ENCODE data around the gene IL4R. TPM values are rescaled to one million over a fixed set of nuclear protein-coding genes. Genes with fewer than 3 reads are reported as not detected.

IL4R gene
- total and polyA plus RNA-seq, 2 of the 13 experiments (the other 11 are each of a cell fraction or from before 2014, with no cell fraction given), result 15.9 to 49.6 TPM

- TF ChIP-seq, protein P1, sequence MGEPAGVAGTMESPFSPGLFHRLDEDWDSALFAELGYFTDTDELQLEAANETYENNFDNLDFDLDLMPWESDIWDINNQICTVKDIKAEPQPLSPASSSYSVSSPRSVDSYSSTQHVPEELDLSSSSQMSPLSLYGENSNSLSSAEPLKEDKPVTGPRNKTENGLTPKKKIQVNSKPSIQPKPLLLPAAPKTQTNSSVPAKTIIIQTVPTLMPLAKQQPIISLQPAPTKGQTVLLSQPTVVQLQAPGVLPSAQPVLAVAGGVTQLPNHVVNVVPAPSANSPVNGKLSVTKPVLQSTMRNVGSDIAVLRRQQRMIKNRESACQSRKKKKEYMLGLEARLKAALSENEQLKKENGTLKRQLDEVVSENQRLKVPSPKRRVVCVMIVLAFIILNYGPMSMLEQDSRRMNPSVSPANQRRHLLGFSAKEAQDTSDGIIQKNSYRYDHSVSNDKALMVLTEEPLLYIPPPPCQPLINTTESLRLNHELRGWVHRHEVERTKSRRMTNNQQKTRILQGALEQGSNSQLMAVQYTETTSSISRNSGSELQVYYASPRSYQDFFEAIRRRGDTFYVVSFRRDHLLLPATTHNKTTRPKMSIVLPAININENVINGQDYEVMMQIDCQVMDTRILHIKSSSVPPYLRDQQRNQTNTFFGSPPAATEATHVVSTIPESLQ (CRISPR knock-in tag; conservative IDR thresholded peaks at IDR 0.05), result 0 out of 2 replicates have a peak, but pooled peaks have one; percentile 13
- TF ChIP-seq, protein P2, sequence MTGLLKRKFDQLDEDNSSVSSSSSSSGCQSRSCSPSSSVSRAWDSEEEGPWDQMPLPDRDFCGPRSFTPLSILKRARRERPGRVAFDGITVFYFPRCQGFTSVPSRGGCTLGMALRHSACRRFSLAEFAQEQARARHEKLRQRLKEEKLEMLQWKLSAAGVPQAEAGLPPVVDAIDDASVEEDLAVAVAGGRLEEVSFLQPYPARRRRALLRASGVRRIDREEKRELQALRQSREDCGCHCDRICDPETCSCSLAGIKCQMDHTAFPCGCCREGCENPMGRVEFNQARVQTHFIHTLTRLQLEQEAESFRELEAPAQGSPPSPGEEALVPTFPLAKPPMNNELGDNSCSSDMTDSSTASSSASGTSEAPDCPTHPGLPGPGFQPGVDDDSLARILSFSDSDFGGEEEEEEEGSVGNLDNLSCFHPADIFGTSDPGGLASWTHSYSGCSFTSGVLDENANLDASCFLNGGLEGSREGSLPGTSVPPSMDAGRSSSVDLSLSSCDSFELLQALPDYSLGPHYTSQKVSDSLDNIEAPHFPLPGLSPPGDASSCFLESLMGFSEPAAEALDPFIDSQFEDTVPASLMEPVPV (CRISPR knock-in tag; IDR thresholded peaks at IDR 0.05), result peak; percentile 91
- TF ChIP-seq ARHGAP35 (CRISPR knock-in tag; IDR thresholded peaks at IDR 0.05; ENCODE audit: borderline replicate concordance) (no peak), ATF5 (CRISPR knock-in tag; IDR thresholded peaks at IDR 0.05; ENCODE audit: low read depth) (no peak), TBX2 (CRISPR knock-in tag; IDR thresholded peaks at IDR 0.05; ENCODE audit: borderline replicate concordance) (peak; percentile 94), GABPA (IDR thresholded peaks at IDR 0.05; ENCODE audit: low read depth, low read length) (no peak), GABPA (CRISPR knock-in tag; IDR thresholded peaks at IDR 0.05; ENCODE audit: low read depth) (peak; percentile 71), ZNF510 (CRISPR knock-in tag; IDR thresholded peaks at IDR 0.05; ENCODE audit: low read depth) (no peak), ERF (CRISPR knock-in tag; IDR thresholded peaks at IDR 0.05) (peak; percentile 95), ZBTB38 (CRISPR knock-in tag; IDR thresholded peaks at IDR 0.05) (no peak; the same call in 1 of the 2 replicates), ZBTB49 (CRISPR knock-in tag; IDR thresholded peaks at IDR 0.05; ENCODE audit: borderline replicate concordance) (no peak), ZNF276 (CRISPR knock-in tag; IDR thresholded peaks at IDR 0.05; ENCODE audit: low read depth) (no peak), REXO4 (CRISPR knock-in tag; IDR thresholded peaks at IDR 0.05; ENCODE audit: borderline replicate concordance) (no peak), PLRG1 (conservative IDR thresholded peaks at IDR 0.05) (no peak), MLX (CRISPR knock-in tag; IDR thresholded peaks at IDR 0.05) (peak; percentile 88), FOXK2 (IDR thresholded peaks at IDR 0.05) (peak; percentile 60), SRSF1 (optimal IDR thresholded peaks at IDR 0.05; ENCODE audit: low read depth, low read length) (no peak)
- TF ChIP-seq, protein P3, sequence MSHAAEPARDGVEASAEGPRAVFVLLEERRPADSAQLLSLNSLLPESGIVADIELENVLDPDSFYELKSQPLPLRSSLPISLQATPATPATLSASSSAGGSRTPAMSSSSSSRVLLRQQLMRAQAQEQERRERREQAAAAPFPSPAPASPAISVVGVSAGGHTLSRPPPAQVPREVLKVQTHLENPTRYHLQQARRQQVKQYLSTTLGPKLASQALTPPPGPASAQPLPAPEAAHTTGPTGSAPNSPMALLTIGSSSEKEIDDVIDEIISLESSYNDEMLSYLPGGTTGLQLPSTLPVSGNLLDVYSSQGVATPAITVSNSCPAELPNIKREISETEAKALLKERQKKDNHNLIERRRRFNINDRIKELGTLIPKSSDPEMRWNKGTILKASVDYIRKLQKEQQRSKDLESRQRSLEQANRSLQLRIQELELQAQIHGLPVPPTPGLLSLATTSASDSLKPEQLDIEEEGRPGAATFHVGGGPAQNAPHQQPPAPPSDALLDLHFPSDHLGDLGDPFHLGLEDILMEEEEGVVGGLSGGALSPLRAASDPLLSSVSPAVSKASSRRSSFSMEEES (CRISPR knock-in tag; IDR thresholded peaks at IDR 0.05), result peak; percentile 88
Measured at GRCh38 chr16:27273670-27274423, 39.9 kb upstream of the IL4R start (continued).

Measured in HepG2 (cell line).